Left lung (tissue), 10 donors: ENCODE data around the gene PIEZO2. TPM values are rescaled to one million over a fixed set of nuclear protein-coding genes. Genes with fewer than 3 reads are reported as not detected.
"Not testable (repeated sequence)": the region's sequence is repeated elsewhere in the genome, so short reads cannot be mapped to it uniquely, and the experiment has no call there.

Experiments
- ATAC-seq: fragments of 200-7000 bp; cut with Tn5 transposase; one replicate; pipeline ENCODE4 v1.9.1; 2020; ENCODE audit warnings: moderate library complexity
- DNase-seq, 4 donors: peaks; one replicate each; pipeline ENCODE4 v3.0.0-alpha.2; 2013 to 2020
- H3K27ac ChIP-seq, 2 donors: fragments of 200-600 bp; sonication (generic) in 1 of 2; one replicate each; pipeline versions ENCODE4 v1.5.0 to v1.8.0; 2020 to 2021
- H3K27me3 ChIP-seq, 2 donors: fragments of 200-600 bp; sonication (generic) in 1 of 2; one replicate each; pipeline versions ENCODE4 v1.5.0 to v1.8.0; 2020 to 2021
- H3K36me3 ChIP-seq, 2 donors: fragments of 200-600 bp; sonication (generic) in 1 of 2; one replicate each; pipeline versions ENCODE4 v1.5.0 to v1.8.0; 2020 to 2021
- H3K4me1 ChIP-seq, 2 donors: fragments of 200-600 bp; one replicate each; pipeline ENCODE4 v1.8.0; 2021
- H3K4me3 ChIP-seq, 2 donors: fragments of 200-600 bp; sonication (generic) in 1 of 2; one replicate each; pipeline versions ENCODE4 v1.5.0 to v1.8.0; 2020 to 2021; ENCODE audit warnings: mild to moderate bottlenecking in 1 of 2
- H3K9me3 ChIP-seq, 2 donors: fragments of 200-600 bp; sonication (generic) in 1 of 2; one replicate each; pipeline versions ENCODE4 v1.5.0 to v1.8.0; 2020 to 2021
- intact Hi-C, 2 donors: fragments of 100-400 bp; cut with DNase I; formaldehyde crosslinking; loops; one replicate each; pipeline versions ENCODE4 v1.11.2 to v1.14.2; 2022
- polyA plus RNA-seq, 6 donors: library from polyadenylated mRNA; unstranded; fragments of 120-200 nt; gene quantifications; one replicate each; pipeline ENCODE4 v1.2.1, GENCODE V29; 2013; ENCODE audit not compliant: insufficient read length in 6 of 6
- total RNA-seq, 2 donors: library from RNA; stranded (reverse); fragmentation: NEBNext Ultra II Directional; extraction: Animal tissue kit (Norgen Biotek cat#: 25700); gene quantifications; one replicate each; pipeline ENCODE4 v1.2.1, GENCODE V29; 2021
- TF ChIP-seq, protein P1 (sequence below), 2 donors: fragments of 200-600 bp; sonication (generic) in 1 of 2; IDR thresholded peaks; one replicate each; pipeline versions ENCODE4 v1.5.0 to v1.8.0; 2021; ENCODE audit warnings: antibody characterized with exemption in 2 of 2
- donor health status: DM: no; HTN: yes; CAD: no.
- donor health status: DM: no; HTN: no; CAD: no.

PIEZO2 gene
- total and polyA plus RNA-seq, 8 donors, result 40.3 to 270 (median 233) TPM

GRCh38 chr18:10939822-10940221 lies 209.5 kb downstream of the PIEZO2 start:
- TF ChIP-seq, protein P1, sequence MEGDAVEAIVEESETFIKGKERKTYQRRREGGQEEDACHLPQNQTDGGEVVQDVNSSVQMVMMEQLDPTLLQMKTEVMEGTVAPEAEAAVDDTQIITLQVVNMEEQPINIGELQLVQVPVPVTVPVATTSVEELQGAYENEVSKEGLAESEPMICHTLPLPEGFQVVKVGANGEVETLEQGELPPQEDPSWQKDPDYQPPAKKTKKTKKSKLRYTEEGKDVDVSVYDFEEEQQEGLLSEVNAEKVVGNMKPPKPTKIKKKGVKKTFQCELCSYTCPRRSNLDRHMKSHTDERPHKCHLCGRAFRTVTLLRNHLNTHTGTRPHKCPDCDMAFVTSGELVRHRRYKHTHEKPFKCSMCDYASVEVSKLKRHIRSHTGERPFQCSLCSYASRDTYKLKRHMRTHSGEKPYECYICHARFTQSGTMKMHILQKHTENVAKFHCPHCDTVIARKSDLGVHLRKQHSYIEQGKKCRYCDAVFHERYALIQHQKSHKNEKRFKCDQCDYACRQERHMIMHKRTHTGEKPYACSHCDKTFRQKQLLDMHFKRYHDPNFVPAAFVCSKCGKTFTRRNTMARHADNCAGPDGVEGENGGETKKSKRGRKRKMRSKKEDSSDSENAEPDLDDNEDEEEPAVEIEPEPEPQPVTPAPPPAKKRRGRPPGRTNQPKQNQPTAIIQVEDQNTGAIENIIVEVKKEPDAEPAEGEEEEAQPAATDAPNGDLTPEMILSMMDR (IDR thresholded peaks at IDR 0.05), result no peak
- H3K4me3 ChIP-seq, result no peak overlapping the region
- H3K27me3 ChIP-seq, result no peaks in the 10 kb centered on the region
- intact Hi-C loops, result no loop called here
- DNase-seq (no peak), ATAC-seq (no peak)
- H3K36me3 ChIP-seq, result no peaks in the 10 kb centered on the region
- H3K4me1 ChIP-seq, result no peaks in the 10 kb centered on the region
- no peak overlapping the region for H3K27ac ChIP-seq
- peaks cover 0 to 4% of the 10 kb centered on the region in 2 donors for H3K9me3 ChIP-seq

DNA sequence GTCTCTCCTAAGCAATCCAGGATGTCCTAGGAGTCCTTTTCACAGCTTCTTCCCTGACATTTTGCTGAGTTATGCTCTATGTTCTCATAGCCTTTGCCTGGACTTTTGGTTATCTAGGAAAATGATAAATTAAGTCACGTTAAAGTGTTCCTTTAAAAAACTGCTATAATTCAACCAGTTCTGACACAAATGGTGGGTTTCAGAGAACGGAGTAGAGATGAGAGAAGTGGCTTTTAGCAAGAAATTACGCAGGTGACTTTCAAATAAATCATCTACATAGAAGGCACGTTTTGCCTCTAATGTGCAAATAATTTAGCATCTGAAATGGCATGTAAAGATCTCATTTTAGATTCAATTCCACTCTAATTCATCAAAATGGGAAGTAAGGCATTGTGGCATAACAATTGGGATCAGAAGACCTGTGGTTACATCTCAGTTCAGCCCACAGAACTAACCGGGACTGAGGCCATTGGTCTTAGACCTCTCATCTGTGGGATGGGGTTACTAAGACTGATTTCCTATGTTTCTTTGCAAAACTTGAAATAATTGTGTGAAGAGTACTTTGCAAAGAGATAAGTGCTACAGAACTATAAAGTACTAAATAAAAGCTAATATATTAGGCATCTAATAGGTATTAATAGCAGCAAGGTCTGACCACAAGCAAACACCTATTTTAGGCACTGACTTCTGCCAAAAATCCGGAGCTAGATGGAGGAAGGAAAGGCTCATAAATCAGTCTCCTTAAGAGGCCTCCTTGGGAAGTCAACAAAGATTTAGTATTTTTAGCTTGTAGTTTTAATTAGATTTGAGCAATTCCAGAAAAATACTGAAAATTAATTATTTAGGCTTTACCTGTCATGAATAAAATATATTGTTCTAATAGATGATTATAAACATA lies 211.4 kb downstream of the PIEZO2 start:
- Histone ChIP-seq H3K36me3 (no peaks in the 10 kb centered on the region), H3K27ac (no peak overlapping the region), H3K9me3 (no peaks in the 10 kb centered on the region), H3K27me3 (no peaks in the 10 kb centered on the region), H3K4me3 (no peak overlapping the region), H3K4me1 (no peaks in the 10 kb centered on the region)
- no peak for ATAC-seq
- TF ChIP-seq, protein P1 (IDR thresholded peaks at IDR 0.05), result no peak
- intact Hi-C loops, result no loop called here
- no peak for DNase-seq

DNA sequence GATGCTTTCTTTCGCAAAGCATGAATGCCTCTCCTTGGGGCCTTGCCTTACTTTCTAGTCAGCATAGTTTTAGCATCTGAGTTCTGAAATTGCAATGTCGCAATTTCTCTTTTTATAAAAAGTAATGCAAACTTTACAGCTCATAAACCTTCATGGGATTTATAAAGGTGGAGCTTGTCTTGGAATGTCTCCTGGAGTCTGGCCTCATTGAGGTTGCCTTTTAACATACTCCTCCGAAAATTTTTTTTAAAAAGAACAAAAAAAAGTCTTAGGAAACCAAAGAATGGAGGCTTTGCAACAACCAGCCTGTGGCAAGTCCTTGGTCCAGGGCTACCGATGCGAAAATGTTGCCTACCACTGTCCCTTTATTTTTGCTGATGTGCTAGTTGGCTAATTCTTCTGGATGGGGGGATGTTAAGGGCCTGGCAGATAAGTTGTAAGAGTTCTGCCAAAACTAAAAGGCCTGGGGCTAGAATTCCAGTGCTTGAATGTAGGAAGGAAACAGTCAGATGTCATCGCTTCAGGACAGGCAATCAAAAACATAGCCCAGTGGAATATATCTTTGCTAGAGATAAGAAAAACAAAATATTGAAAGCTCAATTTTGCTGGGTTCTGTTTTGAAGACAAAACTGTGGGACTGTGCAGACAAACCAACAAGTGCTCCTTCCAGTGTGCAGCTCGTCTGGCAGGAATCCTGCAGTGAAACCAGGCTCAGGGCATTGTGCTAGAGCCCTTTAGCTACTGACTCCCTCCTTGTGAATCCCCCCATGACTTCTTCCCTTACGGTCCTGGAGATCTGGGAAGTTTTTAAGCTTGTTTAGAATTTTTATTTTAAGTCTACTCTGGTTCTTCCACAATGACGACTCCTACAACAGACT lies 213.0 kb downstream of the PIEZO2 start:
- TF ChIP-seq, protein P1 (IDR thresholded peaks at IDR 0.05), result no peak
- ATAC-seq (no peak), DNase-seq (peak in 1 of 4 donors; percentile 49)
- Histone ChIP-seq H3K9me3 (no peaks in the 10 kb centered on the region), H3K27ac (no peak overlapping the region), H3K36me3 (no peaks in the 10 kb centered on the region), H3K4me3 (no peak overlapping the region), H3K4me1 (no peaks in the 10 kb centered on the region), H3K27me3 (no peaks in the 10 kb centered on the region)
- intact Hi-C loops, result no loop called here

- H3K27ac ChIP-seq, result no peak overlapping the region
- H3K9me3 ChIP-seq, result no peaks in the 10 kb centered on the region
- TF ChIP-seq, protein P1 (IDR thresholded peaks at IDR 0.05), result no peak
- DNase-seq (peak in 1 of 4 donors; percentile 52), ATAC-seq (no peak)
- intact Hi-C loops, result no loop called here
- no peaks in the 10 kb centered on the region for H3K36me3 ChIP-seq
- no peaks in the 10 kb centered on the region for H3K27me3 ChIP-seq
- H3K4me1 ChIP-seq, result no peaks in the 10 kb centered on the region
- no peak overlapping the region for H3K4me3 ChIP-seq
These were observed 213.8 kb downstream of the PIEZO2 start for GRCh38 chr18:10935588-10935987.

- ATAC-seq, H3K4me3 ChIP-seq, H3K27me3 ChIP-seq, H3K36me3 ChIP-seq, DNase-seq, H3K9me3 ChIP-seq, H3K27ac ChIP-seq, H3K4me1 ChIP-seq, intact Hi-C loops: not testable (repeated sequence)
These were observed 215.7 kb downstream of the PIEZO2 start for GRCh38 chr18:10933648-10934047.
